ENCODE data around the gene CPT1B.

The CPT1B gene

DNA sequence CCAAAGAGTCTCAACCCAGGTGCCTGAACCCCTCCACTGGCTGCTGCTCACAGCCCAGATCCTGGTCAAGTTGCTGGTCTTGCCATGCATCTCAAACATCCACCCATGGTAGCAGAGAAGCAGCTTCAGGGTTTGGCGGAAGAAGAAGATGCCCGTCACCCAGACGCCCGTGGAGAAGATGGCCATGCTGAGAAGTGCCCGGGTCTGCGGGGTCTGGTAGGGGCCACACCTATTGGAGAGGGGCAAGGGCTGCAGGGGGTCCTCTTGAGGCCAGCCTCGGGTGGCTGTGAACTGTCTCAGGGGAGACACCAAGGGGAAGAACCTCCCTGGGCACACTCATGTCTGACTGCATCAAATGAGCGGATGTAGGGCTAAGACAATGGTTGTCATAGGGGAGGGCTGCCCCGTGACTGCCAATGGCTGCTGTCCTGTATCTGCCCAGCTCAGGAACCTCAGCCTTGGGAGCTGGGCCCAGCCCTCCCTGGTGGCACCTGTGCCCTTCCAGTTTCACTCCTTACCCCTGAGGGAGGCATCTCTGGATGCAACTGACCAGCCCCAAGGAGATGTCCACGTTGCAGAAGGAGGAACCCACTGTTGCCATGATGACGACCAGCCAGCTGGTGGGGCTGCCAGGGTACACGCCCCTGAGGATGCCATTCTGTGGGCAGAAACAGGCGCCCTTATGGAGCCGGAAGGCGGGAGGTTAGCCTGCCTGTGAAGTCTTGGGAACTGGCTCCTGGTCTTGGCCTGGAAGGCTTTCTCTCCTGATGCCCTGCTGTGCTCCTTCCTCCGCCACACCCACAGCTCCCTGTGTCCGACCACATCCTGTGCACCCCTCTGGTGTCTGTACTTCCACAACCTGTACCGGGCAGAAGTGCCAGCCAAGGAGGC is 1.2 kb downstream of the CPT1B start:
- peaks cover 8% of the 10 kb centered on the region for H3K4me1 ChIP-seq (ENCODE audit: insufficient read depth, low read length)
- H3K4me3 ChIP-seq (ENCODE audit: low read length): no peak overlapping the region
- H3K36me3 ChIP-seq (ENCODE audit: insufficient read depth, low read length): peaks cover 47% of the 10 kb centered on the region
- H2AFZ ChIP-seq (ENCODE audit: low read depth, low read length): no peak overlapping the region
- no peaks in the 10 kb centered on the region for H3K27me3 ChIP-seq (ENCODE audit: insufficient read depth, low read length)
- H3K9me3 ChIP-seq (ENCODE audit: low read length): no peaks in the 10 kb centered on the region

DNA sequence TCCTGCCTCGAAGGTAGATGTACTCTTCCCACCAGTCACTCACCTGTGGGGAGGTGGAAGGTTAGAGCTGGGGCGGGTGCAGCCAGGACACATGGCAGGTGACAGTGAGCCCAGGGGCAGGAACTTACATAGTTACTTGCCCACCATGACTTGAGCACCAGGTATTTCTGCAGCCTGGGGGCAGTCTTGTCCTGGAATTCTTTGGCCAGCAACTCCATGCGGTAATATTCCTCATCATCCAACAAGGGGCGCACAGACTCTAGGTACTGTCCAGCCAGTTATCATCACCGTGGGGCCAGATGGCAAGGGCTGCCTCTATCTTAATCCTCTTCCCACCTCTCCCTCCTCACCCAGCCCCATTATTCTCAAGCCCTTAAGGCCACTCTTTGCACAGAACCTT is 2.2 kb downstream of the CPT1B start:
- Histone ChIP-seq H3K9me3 (ENCODE audit: low read length) (no peaks in the 10 kb centered on the region), H3K4me1 (ENCODE audit: insufficient read depth, low read length) (no peaks in the 10 kb centered on the region), H3K36me3 (ENCODE audit: insufficient read depth, low read length) (peaks cover 53% of the 10 kb centered on the region), H3K27me3 (ENCODE audit: insufficient read depth, low read length) (no peaks in the 10 kb centered on the region), H3K4me3 (ENCODE audit: low read length) (no peak overlapping the region), H2AFZ (ENCODE audit: low read depth, low read length) (no peak overlapping the region)

DNA sequence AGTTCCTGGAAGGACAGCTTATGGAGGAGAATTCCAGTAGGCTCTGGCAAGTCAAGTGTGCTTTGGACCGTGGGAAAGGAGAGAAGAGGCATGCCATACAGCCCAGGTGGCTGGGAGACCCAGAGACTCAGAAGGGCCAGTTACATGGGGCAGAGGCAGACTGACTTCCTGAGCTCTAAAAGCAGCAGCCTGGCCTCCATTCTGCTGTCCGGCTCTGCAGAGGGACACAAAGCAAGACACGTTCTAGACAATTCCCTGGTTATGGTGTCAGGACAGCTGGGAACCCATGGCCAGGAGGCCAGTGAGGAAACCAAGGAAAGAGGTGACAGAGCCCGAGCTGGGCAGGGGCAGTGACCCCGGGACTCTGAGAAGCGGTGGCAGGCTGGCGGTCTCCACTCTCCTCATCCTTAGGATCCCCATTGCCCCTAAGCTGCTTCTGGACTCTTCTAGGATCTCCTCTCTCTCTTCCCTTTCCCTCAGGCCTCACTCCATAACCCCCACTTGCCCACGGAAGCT is 2.7 kb downstream of the CPT1B start:
- H2AFZ ChIP-seq (ENCODE audit: low read depth, low read length): no peak overlapping the region
- peaks cover 55% of the 10 kb centered on the region for H3K36me3 ChIP-seq (ENCODE audit: insufficient read depth, low read length)
- H3K27me3 ChIP-seq (ENCODE audit: insufficient read depth, low read length): no peaks in the 10 kb centered on the region
- no peaks in the 10 kb centered on the region for H3K4me1 ChIP-seq (ENCODE audit: insufficient read depth, low read length)
- H3K4me3 ChIP-seq (ENCODE audit: low read length): no peak overlapping the region
- no peaks in the 10 kb centered on the region for H3K9me3 ChIP-seq (ENCODE audit: low read length)

DNA sequence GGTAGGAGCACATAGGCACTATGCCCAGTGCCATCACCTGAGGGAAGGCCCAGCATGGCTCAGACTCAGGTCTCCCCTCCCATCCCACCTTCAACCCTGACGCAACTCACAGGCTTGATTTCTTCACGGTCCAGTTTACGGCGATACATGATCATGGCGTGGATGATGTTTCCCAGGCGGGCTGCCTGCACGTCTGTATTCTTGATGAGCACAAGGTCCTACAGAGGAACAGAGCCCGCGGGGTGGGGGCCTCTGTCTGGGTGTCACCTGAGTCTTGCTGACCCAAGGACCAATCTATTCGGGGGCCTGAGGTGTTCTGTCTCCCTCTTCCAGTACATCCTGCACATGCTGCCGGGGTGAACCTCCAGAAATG is 3.9 kb downstream of the CPT1B start:
- Histone ChIP-seq H2AFZ (ENCODE audit: low read depth, low read length) (no peak overlapping the region), H3K27me3 (ENCODE audit: insufficient read depth, low read length) (no peaks in the 10 kb centered on the region), H3K4me1 (ENCODE audit: insufficient read depth, low read length) (no peaks in the 10 kb centered on the region), H3K4me3 (ENCODE audit: low read length) (no peak overlapping the region), H3K9me3 (ENCODE audit: low read length) (no peaks in the 10 kb centered on the region), H3K36me3 (ENCODE audit: insufficient read depth, low read length) (peaks cover 55% of the 10 kb centered on the region)

DNA sequence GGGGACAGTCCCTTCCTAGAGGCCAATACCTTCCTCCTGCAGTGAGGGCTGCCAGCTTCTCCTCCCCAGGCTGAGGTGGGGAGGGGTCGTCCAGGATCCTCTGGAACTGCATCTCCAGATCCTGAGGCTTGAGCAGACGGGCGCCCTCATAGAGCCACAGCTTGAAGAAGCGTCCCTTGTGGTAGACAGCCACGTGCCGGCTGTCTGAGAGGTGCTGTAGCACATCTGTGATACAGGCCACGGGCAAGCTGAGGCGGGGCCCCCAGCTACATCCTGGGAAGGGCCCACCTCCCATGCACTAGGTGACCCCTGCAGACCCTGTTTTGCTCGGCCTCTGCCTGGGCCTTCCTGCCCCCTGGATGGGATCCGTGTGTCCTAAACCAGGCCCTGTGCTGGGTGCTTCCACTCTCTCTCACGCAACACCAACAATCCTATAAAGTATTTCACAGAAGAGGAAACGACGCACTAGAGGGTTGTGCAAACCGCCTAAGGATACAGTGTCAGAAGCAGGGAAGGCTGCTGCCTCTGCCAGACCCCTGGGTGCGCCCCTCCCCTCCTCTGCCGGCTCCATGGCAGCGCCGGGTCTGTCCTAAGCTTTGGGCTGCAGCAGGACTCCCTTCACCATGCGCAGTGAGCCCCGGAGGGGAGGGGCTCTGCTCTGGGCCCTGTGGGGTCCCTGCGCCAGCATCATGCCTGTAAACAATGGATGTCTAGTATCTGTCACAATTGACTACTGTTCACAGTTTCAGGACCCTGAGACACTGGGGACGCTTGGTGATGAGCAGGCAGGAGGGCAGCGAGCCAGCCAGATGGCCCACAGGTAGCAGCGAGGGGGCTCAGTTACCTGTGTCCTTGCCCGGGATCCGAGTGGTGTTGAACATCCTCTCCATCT is 4.5 kb downstream of the CPT1B start:
- peaks cover 55% of the 10 kb centered on the region for H3K36me3 ChIP-seq (ENCODE audit: insufficient read depth, low read length)

DNA sequence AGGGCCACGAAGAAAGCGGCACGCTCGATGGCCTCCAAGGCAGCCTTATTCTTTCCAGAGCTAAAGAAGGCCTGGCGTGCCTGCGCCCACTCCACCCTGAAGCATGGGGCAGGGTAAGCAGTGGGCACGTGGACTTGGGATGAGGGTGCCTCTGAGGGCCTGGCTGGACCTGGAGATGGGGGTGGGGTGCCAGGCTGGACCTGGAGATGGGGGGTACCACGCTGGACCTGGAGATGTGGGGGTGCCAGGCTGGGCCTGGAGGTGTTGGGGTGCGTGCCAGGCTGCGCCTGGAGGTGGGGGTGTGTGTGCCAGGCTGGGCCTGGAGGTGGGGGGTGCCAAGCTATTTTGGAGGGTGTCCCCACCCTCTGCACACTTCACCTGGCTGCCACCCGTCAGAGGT is 5.3 kb downstream of the CPT1B start:
- Histone ChIP-seq H2AFZ (ENCODE audit: low read depth, low read length) (no peak overlapping the region), H3K4me3 (ENCODE audit: low read length) (no peak overlapping the region), H3K36me3 (ENCODE audit: insufficient read depth, low read length) (peaks cover 55% of the 10 kb centered on the region), H3K27me3 (ENCODE audit: insufficient read depth, low read length) (no peaks in the 10 kb centered on the region), H3K4me1 (ENCODE audit: insufficient read depth, low read length) (no peaks in the 10 kb centered on the region), H3K9me3 (ENCODE audit: low read length) (no peaks in the 10 kb centered on the region)

More for the DNA sequence above, 4.5 kb downstream of the CPT1B start:
- no peaks in the 10 kb centered on the region for H3K4me1 ChIP-seq (ENCODE audit: insufficient read depth, low read length)
- H2AFZ ChIP-seq (ENCODE audit: low read depth, low read length): no peak overlapping the region
- H3K27me3 ChIP-seq (ENCODE audit: insufficient read depth, low read length): no peaks in the 10 kb centered on the region
- no peak overlapping the region for H3K4me3 ChIP-seq (ENCODE audit: low read length)
- no peaks in the 10 kb centered on the region for H3K9me3 ChIP-seq (ENCODE audit: low read length)

DNA sequence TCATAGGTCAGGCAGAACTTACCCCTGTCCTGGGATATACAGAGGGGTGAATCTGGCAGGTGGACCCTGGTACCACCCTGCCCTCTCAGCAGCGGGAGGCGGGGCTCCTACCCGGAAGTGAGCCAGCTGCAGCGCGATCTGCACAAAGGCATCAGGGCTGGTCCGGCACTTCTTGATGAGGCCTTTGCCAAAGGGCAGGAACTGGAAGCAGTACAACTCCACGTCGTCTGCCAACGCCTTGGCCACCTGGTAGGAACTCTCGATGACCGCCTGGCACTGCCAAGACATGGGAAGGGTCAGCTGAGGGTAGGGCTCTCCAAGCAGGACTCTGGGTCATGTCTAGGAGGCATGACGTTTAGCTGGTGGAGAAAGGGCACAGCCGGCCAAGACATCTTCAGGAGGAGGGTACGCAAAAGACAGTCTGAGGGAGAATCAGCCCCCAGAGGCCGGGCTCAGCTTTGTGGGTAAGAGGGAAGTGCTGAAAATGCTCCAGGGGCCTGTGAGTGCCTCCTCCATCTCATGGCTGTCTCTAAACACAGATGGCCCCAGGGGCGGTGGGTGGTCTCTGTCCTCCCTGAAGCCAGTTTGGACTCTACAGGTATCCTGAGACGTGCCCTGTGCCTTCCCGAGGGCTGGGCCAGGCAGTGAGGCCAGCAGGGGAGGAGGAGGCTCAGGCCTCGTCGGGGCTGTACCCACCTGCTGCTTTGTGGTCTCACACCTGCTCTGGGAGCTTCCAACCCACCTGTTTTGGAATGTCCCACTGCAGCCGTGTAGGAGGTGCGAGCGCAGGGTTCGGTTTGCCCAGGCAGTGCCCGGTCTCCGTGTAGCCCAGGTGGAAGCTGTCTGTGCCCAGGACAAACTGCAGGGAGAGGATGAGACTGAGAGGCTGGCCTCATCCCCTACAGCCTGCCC is 6.7 kb downstream of the CPT1B start:
- Histone ChIP-seq H2AFZ (ENCODE audit: low read depth, low read length) (no peak overlapping the region), H3K36me3 (ENCODE audit: insufficient read depth, low read length) (peaks cover 61% of the 10 kb centered on the region), H3K27me3 (ENCODE audit: insufficient read depth, low read length) (no peaks in the 10 kb centered on the region), H3K9me3 (ENCODE audit: low read length) (no peaks in the 10 kb centered on the region), H3K4me3 (ENCODE audit: low read length) (no peak overlapping the region), H3K4me1 (ENCODE audit: insufficient read depth, low read length) (no peaks in the 10 kb centered on the region)

DNA sequence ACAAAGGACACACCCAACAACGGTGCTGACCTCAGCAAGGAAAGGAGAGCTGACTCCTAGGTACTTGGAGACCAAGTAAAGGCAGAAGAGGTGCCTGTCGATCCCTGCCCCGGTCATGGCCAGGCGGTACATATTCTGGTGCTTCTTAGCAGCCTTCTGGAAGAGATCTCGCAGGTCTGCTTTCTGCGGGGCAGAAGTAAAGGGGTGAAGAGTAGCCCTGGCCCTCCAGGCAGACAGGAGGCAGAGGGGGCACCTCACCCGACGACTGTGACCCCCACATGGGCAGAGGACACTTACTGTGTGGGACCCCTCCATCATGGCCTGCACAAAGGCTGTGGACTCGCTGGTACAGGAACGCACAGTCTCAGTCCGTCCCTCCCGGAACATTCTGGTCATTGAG is 7.4 kb downstream of the CPT1B start:
- no peaks in the 10 kb centered on the region for H3K9me3 ChIP-seq (ENCODE audit: low read length)
- H2AFZ ChIP-seq (ENCODE audit: low read depth, low read length): no peak overlapping the region
- H3K27me3 ChIP-seq (ENCODE audit: insufficient read depth, low read length): no peaks in the 10 kb centered on the region
- H3K4me1 ChIP-seq (ENCODE audit: insufficient read depth, low read length): no peaks in the 10 kb centered on the region
- H3K4me3 ChIP-seq (ENCODE audit: low read length): no peak overlapping the region
- H3K36me3 ChIP-seq (ENCODE audit: insufficient read depth, low read length): peaks cover 59% of the 10 kb centered on the region

DNA sequence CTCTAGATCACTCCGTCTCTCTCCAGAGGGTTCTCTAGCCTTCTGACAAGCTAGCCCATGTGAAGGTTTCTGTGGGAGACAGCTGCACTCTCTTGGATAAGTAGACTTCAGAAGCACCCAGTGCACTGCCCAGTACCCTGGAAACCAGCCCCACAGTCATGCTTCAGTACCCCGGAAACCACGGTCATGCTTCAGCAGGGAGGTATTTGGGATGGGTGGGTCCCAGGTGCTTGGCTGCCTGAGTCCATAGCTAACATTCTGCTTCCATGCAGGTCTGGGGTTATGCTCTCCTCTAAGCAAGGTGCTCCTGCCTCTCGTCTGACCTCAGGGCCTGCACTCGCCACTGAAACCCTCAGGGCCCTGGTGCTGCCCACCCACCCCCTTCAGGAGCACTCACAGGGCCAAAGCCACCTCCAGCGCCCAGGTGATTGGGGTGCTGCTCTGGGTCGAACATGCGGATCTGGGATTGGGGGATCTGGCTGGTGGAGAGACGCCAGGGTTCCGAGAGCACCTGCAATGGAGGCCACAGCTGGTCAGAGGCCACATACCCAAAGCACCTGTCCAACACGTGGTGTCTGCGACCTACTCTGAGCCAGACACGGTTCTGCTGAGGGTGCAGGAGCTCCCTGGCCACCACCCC is 8.2 kb downstream of the CPT1B start:
- H3K4me3 ChIP-seq (ENCODE audit: low read length): no peak overlapping the region
- H3K36me3 ChIP-seq (ENCODE audit: insufficient read depth, low read length): peaks cover 55% of the 10 kb centered on the region
- no peaks in the 10 kb centered on the region for H3K9me3 ChIP-seq (ENCODE audit: low read length)
- no peak overlapping the region for H2AFZ ChIP-seq (ENCODE audit: low read depth, low read length)
- H3K4me1 ChIP-seq (ENCODE audit: insufficient read depth, low read length): no peaks in the 10 kb centered on the region
- no peaks in the 10 kb centered on the region for H3K27me3 ChIP-seq (ENCODE audit: insufficient read depth, low read length)

DNA sequence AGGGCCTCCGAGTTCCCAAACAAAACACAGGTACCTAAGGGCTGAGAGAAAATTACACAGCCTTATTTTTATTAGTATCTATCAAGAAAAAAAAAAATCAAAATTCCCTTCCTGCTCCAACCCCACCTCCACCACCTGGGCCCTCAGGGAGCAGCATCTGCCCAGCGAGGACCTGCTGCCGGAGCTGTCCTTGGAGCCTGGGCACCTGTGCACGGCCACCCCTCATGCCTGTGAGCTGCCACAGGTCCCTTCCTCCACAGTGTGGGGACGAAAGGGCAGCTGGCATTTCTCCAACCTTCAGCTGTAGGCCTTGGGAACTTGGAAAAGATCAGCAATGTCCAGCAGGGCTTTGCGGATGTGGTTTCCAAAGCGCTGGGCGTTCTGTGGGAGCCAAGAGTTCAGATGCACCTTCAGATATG is 9.2 kb downstream of the CPT1B start:
- H3K4me3 ChIP-seq (ENCODE audit: low read length): no peak overlapping the region
- H3K36me3 ChIP-seq (ENCODE audit: insufficient read depth, low read length): peaks cover 55% of the 10 kb centered on the region
- H3K9me3 ChIP-seq (ENCODE audit: low read length): no peaks in the 10 kb centered on the region
- no peaks in the 10 kb centered on the region for H3K4me1 ChIP-seq (ENCODE audit: insufficient read depth, low read length)
- H3K27me3 ChIP-seq (ENCODE audit: insufficient read depth, low read length): no peaks in the 10 kb centered on the region
- no peak overlapping the region for H2AFZ ChIP-seq (ENCODE audit: low read depth, low read length)

DNA sequence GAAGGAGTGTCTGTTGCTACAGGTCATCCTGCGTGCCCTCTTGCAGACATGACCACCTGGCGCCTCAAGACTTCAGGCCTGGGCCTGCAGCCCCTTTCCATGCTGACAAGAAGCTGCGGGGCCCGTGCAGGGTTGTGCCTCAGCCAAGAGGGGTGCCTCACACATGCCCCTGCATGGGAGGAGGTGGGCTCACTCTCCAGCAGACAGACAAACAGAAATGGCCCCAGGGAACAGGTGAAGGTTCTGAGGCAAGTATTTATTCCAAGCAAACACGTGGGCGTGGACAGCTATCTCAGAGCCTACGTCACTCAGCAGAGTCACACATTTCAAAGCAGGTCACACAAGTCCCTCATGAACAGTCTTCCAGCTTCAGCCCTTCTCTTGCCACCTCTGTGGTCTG is 9.6 kb downstream of the CPT1B start:
- Histone ChIP-seq H2AFZ (ENCODE audit: low read depth, low read length) (no peak overlapping the region), H3K27me3 (ENCODE audit: insufficient read depth, low read length) (no peaks in the 10 kb centered on the region), H3K9me3 (ENCODE audit: low read length) (no peaks in the 10 kb centered on the region), H3K36me3 (ENCODE audit: insufficient read depth, low read length) (peaks cover 55% of the 10 kb centered on the region), H3K4me3 (ENCODE audit: low read length) (no peak overlapping the region), H3K4me1 (ENCODE audit: insufficient read depth, low read length) (peaks cover 2% of the 10 kb centered on the region)

DNA sequence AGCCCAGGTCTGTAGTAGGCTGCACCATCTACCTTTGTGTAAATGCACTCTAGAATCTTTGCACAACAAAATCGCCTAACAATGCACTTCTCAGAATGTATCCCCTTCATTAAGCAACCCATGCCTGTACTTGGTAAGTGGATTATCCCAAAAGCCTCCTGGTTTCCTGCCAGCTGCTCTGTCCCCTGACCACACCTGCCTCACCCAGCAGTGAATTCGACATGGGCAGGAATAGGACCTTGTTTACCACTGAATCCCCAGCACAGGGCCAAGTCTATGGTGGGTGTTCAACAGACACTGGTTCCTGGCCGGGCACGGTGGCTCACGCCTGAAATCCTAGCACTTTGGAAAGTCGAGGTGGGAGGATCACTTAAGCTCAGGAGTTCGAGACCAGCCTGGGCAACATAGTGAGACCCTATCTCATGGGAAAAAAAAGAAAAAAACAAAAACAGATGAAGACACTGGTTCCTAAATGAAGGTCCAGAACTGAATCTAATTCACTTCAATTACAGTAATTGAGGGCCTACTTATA is 10.4 kb downstream of the CPT1B start:
- Histone ChIP-seq H3K36me3 (ENCODE audit: insufficient read depth, low read length) (peaks cover 49% of the 10 kb centered on the region), H3K4me3 (ENCODE audit: low read length) (no peak overlapping the region), H3K27me3 (ENCODE audit: insufficient read depth, low read length) (no peaks in the 10 kb centered on the region), H2AFZ (ENCODE audit: low read depth, low read length) (no peak overlapping the region), H3K9me3 (ENCODE audit: low read length) (no peaks in the 10 kb centered on the region), H3K4me1 (ENCODE audit: insufficient read depth, low read length) (peaks cover 5% of the 10 kb centered on the region)
